HG02884 (cell line): ENCODE measurements around the gene GMPR.
"Not testable (repeated sequence)": the region's sequence is repeated elsewhere in the genome, so short reads cannot be mapped to it uniquely, and the experiment has no call there.

Experiments used
- ATAC-seq: cut with Tn5 transposase; IDR thresholded peaks from one replicate; pipeline ENCODE4 v1.9.1; 2021; ENCODE audit warnings: mild to moderate bottlenecking, moderate library complexity; ENCODE audit not compliant: unreplicated experiment

Gene GMPR

DNA sequence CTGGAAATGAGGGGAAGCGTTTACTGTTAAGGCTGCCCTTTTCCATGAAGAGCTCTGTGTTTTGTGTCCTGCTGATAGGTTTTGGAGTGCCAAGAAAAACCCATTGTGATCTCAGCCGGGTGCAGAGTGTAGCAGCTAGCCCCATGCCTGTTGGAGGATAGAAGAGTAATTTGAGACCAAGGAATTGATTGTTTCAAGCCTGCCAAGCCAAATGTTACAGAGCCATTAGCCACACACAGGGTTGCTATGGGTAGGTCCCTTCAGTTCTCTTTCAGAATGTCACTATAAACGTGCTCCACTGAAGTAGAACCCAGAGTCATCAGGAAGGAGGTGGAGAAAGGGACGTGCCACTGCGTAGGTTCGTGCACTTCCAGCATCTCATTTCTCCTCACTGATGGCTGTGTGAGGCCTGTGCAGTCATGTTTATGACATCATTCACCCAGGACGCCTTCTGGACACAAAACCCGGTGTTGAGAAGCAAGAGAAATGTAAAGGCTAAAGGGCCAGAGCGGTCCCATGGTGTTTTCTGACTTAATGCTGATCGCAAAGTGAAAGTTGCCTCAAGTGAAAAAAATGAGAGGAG is 6.6 kb downstream of the GMPR start:
- ATAC-seq = no peak

DNA sequence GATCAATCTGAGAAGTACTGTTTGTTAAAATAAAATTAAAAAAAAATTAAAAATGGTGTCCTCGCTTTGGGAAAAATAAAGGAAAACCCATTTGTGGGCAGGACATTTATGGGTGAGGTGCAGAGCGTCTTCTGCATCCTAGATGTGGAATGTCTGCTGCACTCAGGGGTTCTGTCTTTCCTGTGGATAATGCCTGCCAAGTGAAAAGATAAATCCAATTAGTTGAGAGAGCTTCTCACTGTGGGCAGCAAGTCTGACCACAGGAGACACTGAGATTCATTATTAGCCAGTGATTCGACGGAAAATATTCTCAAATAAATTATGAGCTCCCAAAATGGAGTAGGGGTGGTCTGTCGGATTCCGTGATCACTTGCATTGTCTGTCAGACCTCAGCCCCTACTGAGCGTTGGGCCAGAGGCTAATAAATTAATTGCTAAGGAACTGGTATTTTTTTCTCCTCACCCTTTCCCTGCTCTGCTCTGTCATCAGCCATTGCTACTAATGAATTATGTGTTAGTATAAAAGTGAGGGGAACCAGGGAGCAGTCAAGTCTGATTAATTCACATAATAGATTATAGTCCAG is 10.0 kb downstream of the GMPR start:
- ATAC-seq = no peak

DNA sequence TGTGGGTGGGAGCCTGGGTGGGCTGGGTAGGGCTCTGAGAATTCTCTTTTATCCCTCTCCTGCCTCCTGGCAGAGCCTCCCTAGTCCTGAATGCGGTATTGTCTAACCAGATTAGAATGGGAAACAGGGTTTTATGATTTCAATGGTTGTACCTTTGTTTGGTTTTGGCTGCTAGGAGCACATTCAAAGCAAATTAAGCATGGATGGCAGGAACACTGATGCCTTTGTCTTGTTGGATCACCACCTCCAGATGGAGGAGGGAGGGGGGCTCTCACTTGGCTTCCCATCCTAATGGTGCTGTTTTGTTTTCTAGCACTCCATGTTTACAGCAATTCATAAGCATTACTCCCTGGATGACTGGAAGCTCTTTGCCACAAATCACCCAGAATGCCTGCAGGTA is 11.6 kb downstream of the GMPR start:
- ATAC-seq = no peak

DNA sequence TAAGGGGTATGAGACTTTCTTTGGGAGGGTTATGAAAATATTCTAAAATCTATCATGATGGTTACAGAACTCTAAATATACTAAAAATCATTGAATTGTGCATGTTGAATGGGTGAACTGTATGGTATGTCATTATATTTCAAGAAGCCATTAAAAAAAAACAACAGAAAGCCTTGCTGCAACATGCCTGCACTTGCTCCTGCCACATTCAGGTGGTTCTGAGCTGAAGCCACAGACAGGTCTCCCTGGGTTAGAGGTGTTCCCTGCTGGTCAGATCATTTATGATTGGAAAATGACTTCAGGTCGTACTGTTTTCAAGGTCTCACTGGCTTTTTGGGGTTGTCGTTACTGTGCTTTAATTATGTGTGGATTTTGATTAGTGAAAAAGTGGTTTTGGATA is 13.3 kb downstream of the GMPR start:
- ATAC-seq = no peak

DNA sequence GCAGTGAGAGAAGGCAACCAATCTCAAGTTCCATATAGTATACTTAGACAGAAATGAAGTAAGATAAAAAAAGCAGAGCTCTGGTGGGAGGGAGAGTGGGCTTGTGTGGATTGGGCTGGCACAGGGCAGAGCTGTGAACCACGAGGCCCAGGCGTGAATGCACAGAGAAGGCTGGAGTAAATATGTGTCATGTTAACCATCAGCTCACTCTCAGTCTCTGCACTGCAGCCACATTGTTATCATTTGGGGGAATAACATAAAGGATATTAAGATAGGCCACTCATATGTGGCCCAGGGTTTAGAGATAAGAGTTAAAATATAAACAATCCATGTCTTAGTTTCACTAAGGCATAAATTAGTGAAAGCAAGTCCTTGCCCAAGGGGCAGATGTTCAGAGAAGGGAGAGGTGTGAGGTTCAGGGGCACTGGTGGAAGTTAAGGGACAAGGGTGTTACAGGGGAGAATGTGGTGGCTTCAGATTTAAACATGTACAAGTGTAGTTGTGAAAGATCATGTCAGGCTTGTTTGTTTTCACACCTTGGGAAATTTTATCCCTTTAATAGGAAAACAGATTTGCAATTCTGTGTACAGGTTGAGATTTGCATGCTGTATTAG is 14.4 kb downstream of the GMPR start:
- no peak for ATAC-seq

DNA sequence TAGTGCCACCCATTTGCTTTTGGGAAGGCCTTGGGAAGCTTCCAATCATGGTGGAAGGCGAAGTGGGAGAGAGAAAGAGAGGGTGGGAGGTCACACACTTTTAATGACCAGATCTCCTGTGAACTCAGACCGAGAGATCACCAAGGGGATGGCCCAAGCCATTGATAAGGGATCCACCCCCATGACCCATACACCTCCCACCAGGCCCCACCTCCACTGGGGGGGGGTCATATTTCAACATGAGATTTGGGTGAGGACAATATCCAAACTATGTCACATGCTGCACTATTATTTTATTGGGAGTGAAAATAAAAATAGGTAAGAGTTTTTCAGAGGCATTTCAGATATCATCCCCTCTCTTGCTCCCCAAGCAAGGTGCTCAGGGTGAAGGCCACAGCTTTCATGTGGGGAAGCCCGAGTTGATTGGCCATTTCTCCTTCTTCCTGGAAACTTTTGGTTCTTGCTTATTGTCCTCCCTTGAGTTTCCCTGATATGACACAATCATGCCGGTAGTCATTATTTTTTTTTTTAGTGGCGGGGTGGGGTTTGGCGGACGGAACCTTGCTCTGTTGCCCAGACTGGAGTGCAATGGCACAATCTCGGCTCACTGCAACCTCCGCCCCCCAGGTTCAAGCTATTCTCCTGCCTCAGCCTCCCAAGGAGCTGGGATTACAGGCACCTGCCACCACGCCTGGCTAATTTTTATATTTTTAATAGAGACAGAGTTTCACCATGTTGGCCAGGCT is 15.2 kb downstream of the GMPR start:
- no peak for ATAC-seq

DNA sequence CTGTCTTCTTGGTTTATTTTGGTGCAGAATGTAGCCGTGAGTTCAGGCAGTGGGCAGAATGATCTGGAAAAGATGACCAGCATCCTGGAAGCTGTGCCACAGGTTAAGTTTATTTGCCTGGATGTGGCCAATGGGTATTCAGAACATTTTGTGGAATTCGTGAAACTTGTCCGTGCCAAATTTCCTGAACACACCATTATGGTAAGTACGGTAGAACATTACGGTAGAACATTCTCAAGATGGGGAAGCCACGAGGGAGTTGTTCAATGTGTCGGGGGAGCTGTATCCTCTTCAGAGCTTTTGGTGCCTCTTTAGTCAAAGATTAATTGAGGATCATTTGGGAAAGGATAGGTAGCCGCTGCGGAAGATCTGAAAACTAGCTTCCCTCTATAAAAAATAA is 16.1 kb downstream of the GMPR start:
- ATAC-seq = no peak

DNA sequence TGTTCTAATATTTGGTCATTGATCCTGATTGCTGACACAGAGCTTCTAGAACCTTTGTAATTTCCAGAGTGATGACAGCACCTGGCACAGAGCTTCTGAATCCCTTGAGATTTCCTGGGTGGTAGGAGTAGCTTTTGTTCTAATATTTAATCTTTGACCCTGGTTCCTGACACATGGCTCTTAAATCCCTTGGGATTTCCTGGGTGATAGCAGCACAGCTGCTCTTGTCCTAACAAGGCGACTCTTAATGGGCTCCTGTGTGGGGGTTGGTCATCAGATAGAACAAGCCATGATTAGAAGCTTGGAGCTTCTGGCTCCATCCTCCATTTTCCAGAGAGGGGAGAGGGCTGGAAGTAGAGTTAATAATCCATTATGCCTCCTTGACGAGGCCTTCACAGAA is 18.4 kb downstream of the GMPR start:
- no peak for ATAC-seq

DNA sequence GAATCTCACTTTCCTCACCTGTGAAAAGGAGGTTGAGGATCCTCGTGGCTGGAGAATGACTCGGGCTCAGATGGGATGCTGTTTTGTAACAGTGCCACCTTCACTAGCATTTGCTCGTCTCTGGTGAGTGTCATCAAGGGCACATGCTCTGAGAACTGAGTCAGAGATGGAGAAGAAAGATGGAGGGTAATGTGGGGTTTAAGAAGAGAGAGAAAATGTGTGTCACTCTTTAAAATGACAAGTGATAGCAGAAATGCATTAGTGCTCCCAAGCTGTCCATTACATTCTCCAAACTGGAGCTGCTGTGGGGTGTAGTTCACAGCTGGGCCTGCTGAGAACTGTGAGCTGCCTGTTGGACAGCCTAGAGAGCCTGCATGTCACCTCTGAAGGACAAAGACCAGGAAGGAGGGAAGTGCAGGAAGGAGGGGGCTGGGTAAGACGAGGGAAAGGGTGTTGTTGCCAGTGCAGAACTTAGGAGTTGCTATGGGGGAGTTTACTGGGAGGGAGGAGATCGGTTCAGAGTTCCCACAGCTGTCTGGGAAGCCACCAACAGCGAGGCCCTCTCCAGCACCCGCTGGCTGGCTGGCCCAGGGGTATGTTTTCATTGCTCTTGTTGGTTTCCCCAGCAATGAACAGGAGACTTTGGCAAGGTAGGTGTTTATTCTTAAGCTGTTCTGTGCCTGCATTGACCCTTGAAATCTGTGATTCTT is 19.8 kb downstream of the GMPR start:
- ATAC-seq = no peak

DNA sequence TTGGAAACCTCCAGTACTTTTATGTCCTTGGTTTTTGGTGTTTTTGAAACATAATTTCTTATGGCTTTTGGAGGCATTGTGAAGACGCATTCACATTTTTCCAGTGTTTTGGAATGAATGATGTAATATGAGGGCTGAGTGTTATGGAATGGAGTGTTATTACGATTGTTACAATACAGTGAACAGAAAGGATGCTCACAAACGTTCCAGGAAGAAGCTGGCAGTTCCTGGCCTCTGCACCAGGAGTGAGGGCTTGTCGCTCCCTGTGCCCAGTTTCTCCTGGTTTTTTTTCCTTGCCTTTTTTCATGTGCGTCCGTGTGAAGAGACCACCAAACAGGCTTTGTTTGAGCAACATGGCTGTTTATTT is 20.3 kb downstream of the GMPR start:
- no peak for ATAC-seq

DNA sequence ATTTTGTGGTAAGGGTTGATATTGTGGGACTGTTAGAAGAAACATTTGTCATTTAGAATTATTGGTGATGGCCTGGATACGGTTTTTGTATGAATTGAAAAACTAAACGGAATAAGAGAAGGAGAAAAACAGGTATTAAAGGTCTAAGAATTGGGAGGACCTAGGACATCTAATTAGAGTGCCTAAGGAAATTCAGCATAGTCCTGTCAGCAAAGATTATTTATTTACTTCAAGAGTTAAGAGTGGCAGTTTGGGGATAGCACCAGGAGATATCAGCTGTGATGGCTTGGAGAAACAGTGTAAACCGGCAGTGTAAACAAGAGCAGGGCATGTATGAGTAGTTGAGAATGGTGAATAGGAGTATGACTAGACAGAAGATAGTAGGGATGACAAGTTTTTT is 21.2 kb downstream of the GMPR start:
- not testable (repeated sequence) for ATAC-seq

DNA sequence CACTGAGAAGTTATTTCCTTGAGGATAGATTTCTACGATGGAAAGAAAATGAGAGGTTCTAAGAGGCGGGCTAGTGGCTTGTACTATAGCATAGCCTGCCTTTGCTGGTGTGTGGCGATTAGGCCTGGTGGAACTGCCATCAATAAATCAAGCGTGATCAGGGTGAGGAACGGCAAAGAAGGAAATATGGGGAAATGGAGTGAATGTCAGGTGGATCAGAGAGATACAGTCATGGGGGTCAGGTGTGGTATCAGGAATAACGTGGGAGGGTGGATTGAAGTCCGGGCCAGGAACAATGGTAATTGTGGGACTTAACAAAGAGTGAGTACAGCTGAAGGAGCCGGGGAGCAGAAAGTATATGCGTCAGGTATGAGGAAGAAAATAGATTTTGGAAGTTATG is 22.2 kb downstream of the GMPR start:
- not testable (repeated sequence) for ATAC-seq

DNA sequence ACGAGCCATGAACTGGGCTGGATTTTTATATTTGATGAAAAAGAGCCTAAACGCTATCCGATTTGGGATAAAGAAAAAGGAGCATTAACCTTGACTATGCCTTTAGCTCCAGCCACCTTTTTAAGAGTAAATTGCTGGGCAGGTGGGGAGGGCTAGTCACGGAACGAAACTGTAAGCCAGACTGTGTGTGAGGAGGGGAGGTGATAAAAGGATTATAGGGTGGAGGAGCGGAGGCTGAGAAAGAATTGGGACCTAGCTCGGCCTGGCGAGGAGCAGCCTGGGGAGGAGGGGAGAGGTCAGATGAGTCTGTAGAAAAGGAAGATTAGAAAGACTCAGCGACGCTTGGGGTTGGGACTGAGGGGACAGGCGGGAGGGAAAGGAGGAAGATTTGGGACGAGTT is 24.4 kb downstream of the GMPR start:
- ATAC-seq = not testable (repeated sequence)

DNA sequence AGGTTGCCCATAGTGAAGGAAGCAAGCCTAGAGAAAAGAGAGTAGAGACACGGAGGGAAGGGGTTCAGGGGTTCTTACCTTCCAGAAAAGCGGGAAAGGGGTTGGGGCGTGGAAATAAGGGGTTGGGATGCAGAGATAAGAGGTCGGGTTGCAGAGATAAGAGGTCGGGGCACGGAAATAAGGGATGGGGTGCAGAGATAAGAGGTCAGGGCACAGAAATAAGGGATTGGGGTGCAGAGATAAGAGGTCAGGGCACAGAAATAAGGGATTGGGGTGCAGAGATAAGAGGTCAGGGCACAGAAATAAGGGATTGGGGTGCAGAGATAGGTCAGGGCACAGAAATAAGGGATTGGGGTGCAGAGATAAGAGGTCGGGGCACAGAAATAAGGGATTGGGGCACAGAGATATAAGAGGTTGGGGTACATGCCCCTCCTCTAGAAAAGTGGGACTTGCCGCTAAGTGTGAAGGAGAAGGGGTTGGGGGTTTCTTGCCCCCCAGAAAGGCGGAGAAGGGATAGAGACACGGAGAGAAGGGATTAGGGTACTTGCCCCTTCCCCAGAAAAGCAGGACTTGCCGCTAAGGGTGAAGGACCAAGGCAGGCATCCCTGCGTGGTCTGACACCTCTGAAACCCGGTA is 25.2 kb downstream of the GMPR start:
- ATAC-seq = not testable (repeated sequence)

DNA sequence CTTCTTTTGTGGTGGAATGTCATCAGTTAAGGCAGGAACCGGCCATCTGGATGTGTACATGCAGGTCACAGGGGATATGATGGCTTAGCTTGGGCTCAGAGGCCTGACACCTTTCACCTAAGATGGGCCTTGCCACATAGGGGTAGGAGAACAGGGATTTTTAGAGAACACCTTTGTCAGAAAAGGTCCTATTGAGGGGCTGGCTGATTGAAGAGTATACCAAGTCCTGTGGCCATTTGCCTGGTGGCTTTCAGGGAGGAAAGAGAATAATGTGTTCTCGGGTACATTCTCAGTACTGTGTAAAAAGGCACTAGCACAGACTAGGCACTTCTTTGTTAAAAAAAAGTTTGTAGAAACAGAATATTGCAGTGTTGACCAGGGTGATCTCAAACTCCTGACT is 26.4 kb downstream of the GMPR start:
- ATAC-seq = no peak

DNA sequence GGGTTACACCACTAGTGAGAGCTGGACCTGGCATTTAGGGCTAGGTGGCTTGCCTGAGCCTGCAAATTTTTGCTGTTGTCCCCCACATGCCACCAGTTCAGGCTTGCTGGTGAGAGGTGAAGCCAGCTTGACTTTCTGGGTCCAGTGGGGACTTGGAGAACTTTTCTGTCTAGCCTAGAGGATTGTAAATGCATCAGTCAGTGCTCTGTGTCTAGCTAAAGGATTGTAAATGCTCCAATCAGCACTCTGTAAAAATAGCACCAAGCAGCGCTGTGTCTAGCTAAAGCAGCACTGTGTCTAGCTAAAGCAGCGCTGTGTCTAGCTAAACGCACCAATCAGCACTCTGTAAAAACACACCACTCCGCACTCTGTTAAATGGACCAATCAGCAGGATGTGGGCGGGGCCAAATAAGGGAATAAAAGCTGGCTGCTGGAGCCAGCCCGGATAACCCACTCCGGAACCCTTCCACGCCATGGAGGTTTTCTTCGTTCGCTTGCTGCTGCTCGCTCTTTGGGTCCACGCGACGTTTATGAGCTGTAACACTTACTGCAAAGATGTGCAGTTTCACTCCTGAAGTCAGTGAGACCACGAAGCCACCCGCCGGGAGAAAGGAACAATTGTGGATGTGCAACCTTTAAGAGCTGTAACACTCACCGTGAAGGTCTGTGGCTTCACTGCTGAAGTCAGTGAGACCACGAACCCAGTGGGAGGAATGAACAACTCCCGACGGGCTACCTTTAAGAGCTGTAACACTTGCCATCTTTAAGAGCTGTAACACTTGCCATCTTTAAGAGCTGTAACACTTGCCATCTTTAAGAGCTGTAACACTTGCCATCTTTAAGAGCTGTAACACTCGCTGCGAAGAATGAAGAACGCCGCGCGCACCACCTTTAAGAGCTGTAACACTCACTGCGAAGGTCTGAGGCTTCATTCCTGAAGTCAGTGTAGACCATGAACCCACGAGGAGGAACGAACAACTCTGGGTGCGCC is 27.3 kb downstream of the GMPR start:
- no peak for ATAC-seq

DNA sequence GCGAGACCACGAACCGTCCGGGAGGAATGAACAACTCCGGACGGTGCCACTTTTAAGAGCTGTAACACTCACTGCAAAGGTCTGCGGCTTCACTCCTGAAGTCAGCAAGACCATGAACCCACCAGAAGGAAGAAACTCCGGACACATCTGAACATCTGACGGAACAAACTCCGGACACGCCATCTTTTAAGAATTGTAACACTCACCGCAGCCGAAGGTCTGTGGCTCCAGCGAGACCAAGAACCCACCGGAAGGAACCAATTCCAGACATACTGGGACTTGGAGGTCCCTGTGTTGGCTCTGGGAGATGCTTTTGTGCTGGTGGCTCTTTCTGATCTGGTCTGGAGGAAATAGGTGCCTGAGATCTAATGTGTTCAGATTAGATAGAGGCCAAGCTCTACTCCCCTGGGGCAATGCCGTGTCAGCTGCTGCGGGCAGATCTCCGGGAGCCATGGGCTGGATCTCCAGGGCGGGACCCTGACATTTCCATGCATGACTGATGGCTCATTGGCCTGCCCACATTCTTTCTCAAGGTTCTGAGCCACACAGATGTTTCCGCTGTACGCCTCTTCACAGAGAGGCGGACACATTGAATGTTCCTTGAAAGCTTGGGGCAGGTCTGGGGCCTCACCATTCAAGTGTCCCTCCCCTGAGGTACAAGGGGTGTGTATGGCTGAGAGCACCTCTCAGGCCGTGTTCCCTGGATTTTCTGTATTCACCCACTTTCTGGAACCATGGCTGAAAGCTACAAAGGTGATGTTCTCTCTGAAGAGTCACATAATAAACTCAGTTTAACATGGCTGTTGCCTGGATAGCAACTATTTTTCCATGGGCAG is 29.3 kb downstream of the GMPR start:
- no peak for ATAC-seq

DNA sequence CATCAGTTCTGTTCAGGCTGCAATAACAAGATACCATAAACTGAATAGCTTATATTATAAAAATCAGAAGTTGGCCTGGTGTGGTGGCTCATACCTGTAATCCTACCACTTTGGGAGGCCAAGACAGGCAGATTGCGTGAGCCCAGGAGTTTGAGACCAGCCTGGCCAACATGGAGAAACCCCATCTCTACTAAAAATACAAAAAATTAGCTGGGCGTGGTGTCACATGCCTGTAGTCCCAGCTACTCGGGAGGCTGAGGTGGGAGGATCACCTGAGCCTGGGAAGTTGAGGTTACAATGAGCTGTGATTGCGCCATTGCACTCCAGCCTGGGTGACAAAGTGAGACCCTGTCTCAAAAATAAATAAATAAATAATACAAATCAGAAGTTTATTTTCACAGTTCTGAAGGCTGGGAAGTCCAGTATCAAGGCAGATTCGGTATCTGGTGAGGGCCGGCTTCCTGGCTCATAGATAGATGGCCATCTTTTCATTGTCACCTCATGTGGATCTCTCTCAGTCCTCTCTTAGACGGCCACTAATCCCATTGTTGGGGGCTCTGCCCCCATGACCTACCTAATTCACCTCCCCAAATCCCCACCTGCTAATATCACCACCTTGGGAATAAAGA is 31.2 kb downstream of the GMPR start:
- not testable (repeated sequence) for ATAC-seq
